Activated naive CD8-positive, alpha-beta T cell (primary cell): ENCODE results near the gene KLHL29.

Experiments used
- H3K27ac Mint-ChIP-seq: one replicate; pipeline ENCODE4 v1.8.0; 2021; ENCODE audit warnings: mixed read lengths
- H3K27me3 Mint-ChIP-seq: one replicate; pipeline ENCODE4 v1.8.0; 2021; ENCODE audit warnings: mixed read lengths
- H3K36me3 Mint-ChIP-seq: one replicate; pipeline ENCODE4 v1.8.0; 2021; ENCODE audit warnings: mixed read lengths
- H3K4me1 Mint-ChIP-seq: one replicate; pipeline ENCODE4 v1.8.0; 2021; ENCODE audit warnings: low read depth, mixed read lengths
- H3K4me3 Mint-ChIP-seq: one replicate; pipeline ENCODE4 v1.8.0; 2021; ENCODE audit warnings: mild to moderate bottlenecking, mixed read lengths
- H3K9me3 Mint-ChIP-seq: one replicate; pipeline ENCODE4 v1.8.0; 2021; ENCODE audit warnings: low read depth, mixed read lengths

The KLHL29 gene

GRCh38 chr2:23551875-23552274 lies 166.9 kb downstream of the KLHL29 start:
- no peak overlapping the region for H3K27ac Mint-ChIP-seq
- peaks cover 5% of the 10 kb centered on the region for H3K4me1 Mint-ChIP-seq
- no peak overlapping the region for H3K4me3 Mint-ChIP-seq

GRCh38 chr2:23553561-23553960 lies 168.6 kb downstream of the KLHL29 start:
- no peaks in the 10 kb centered on the region for H3K9me3 Mint-ChIP-seq
- H3K4me1 Mint-ChIP-seq = peaks cover 5% of the 10 kb centered on the region
- no peaks in the 10 kb centered on the region for H3K36me3 Mint-ChIP-seq
- no peak overlapping the region for H3K27ac Mint-ChIP-seq
- H3K27me3 Mint-ChIP-seq = no peaks in the 10 kb centered on the region
- H3K4me3 Mint-ChIP-seq = no peak overlapping the region

More at GRCh38 chr2:23551875-23552274, 166.9 kb downstream of the KLHL29 start:
- Mint-ChIP-seq H3K9me3 (no peaks in the 10 kb centered on the region), H3K27me3 (no peaks in the 10 kb centered on the region), H3K36me3 (no peaks in the 10 kb centered on the region)

DNA sequence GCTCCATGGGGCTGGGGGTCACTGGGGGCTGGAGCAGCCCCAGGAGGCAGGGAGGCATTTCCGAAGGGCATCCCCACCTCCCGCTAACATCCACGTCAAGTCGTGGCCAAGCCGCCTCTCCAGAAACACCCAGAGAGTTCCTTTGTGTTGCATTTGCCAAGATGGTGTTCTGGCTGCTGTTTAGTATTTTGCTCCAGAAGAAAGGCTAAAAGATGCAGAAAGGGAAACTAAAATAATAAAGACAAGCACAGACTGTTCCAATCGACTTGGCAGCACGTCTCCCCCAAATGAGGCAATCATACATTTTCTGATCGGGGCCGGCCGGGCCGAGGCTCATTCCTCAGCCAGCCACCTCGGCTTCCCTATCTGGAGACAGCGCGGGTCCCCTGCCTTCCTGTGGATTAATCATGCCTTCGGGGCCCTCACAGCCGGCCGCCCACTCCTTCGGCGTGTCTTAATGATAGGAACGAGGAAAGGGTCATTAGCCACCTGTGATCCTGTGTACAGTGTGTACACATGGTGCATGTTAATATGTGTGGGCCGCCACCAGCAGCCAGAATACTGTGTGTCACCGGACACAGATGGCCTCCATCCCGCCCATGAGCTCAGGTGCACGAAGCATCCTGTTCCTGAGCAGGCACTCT lies 169.2 kb downstream of the KLHL29 start:
- H3K36me3 Mint-ChIP-seq = no peaks in the 10 kb centered on the region
- H3K4me1 Mint-ChIP-seq = peaks cover 5% of the 10 kb centered on the region
- no peaks in the 10 kb centered on the region for H3K27me3 Mint-ChIP-seq
- no peak overlapping the region for H3K4me3 Mint-ChIP-seq
- H3K9me3 Mint-ChIP-seq = no peaks in the 10 kb centered on the region
- no peak overlapping the region for H3K27ac Mint-ChIP-seq

GRCh38 chr2:23555944-23556343 lies 171.0 kb downstream of the KLHL29 start:
- Mint-ChIP-seq H3K27ac (no peak overlapping the region), H3K9me3 (no peaks in the 10 kb centered on the region), H3K36me3 (no peaks in the 10 kb centered on the region), H3K4me3 (no peak overlapping the region), H3K27me3 (no peaks in the 10 kb centered on the region), H3K4me1 (peaks cover 3% of the 10 kb centered on the region)

DNA sequence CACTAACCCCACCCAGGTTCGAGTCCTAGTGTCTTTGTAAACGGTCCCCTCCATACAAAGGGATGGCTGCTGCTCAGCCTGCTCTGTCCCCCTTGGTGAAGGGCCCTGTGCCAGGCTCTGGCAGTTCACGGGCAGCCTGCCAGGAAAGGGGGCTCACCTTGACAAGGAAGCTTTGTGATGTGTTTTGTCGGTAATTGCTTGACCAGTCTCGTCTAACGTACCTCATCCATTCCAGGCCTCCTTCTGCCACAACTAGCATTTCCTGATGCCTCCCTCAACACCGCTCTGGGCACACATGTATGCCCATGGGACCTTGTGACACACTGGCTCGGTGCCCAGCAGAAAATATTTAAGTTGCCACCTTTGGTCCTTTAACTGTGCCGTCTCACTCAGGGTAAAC lies 171.9 kb downstream of the KLHL29 start:
- H3K27me3 Mint-ChIP-seq = no peaks in the 10 kb centered on the region
- H3K4me1 Mint-ChIP-seq = peaks cover 3% of the 10 kb centered on the region
- H3K4me3 Mint-ChIP-seq = no peak overlapping the region
- no peak overlapping the region for H3K27ac Mint-ChIP-seq
- no peaks in the 10 kb centered on the region for H3K36me3 Mint-ChIP-seq
- no peaks in the 10 kb centered on the region for H3K9me3 Mint-ChIP-seq

DNA sequence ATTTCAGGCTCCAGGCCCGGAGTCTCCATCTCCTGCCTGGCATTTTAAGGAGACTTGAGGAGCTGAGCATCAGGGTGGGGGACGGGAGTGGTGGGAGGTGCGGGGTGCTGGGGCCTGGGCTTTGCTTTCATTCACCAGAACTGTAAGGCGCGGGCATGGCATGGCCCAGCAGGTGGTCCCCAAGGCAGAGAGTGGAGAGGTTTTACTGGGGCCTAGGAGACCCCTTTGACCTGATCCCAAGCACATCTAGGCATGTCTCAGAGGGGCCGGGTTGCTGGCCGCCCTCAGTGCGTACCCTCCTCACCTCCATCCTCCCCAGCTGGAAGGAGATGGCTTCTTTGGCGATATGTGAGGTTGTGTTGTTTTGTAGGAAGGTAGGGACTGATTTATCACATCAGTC lies 172.5 kb downstream of the KLHL29 start:
- Mint-ChIP-seq H3K27me3 (no peaks in the 10 kb centered on the region), H3K4me1 (no peaks in the 10 kb centered on the region), H3K36me3 (no peaks in the 10 kb centered on the region), H3K4me3 (no peak overlapping the region), H3K9me3 (no peaks in the 10 kb centered on the region), H3K27ac (no peak overlapping the region)

- Mint-ChIP-seq H3K27me3 (no peaks in the 10 kb centered on the region), H3K36me3 (no peaks in the 10 kb centered on the region), H3K9me3 (no peaks in the 10 kb centered on the region), H3K4me1 (no peaks in the 10 kb centered on the region), H3K4me3 (no peak overlapping the region), H3K27ac (no peak overlapping the region)
These were observed 174.7 kb downstream of the KLHL29 start for GRCh38 chr2:23559561-23560239.

- H3K4me3 Mint-ChIP-seq = no peak overlapping the region
- H3K4me1 Mint-ChIP-seq = no peaks in the 10 kb centered on the region
- no peaks in the 10 kb centered on the region for H3K36me3 Mint-ChIP-seq
- H3K27ac Mint-ChIP-seq = no peak overlapping the region
- no peaks in the 10 kb centered on the region for H3K27me3 Mint-ChIP-seq
- H3K9me3 Mint-ChIP-seq = no peaks in the 10 kb centered on the region
These were observed 176.1 kb downstream of the KLHL29 start for GRCh38 chr2:23561088-23561487.

- no peaks in the 10 kb centered on the region for H3K36me3 Mint-ChIP-seq
- H3K4me1 Mint-ChIP-seq = no peaks in the 10 kb centered on the region
- H3K4me3 Mint-ChIP-seq = no peak overlapping the region
- H3K27ac Mint-ChIP-seq = no peak overlapping the region
- no peaks in the 10 kb centered on the region for H3K9me3 Mint-ChIP-seq
- no peaks in the 10 kb centered on the region for H3K27me3 Mint-ChIP-seq
These were observed 176.6 kb downstream of the KLHL29 start for GRCh38 chr2:23561544-23561943.

DNA sequence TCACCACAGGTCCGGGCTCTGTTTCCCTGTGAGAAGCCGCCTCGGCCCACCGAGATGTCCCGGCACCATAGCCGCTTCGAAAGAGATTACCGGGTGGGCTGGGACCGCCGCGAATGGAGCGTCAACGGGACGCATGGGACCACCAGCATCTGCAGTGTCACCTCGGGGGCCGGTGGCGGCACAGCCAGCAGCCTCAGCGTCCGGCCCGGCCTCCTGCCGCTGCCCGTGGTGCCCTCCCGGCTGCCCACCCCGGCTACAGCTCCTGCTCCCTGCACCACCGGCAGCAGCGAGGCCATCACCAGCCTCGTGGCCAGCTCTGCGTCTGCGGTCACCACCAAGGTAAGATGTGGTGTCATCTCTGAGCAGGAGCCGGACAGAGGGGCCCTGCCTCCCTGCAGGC lies 177.2 kb downstream of the KLHL29 start:
- Mint-ChIP-seq H3K27ac (no peak overlapping the region), H3K4me3 (no peak overlapping the region), H3K9me3 (no peaks in the 10 kb centered on the region), H3K27me3 (no peaks in the 10 kb centered on the region), H3K36me3 (no peaks in the 10 kb centered on the region), H3K4me1 (no peaks in the 10 kb centered on the region)

GRCh38 chr2:23563151-23563550 lies 178.2 kb downstream of the KLHL29 start:
- H3K9me3 Mint-ChIP-seq = no peaks in the 10 kb centered on the region
- no peaks in the 10 kb centered on the region for H3K27me3 Mint-ChIP-seq
- H3K36me3 Mint-ChIP-seq = no peaks in the 10 kb centered on the region
- no peak overlapping the region for H3K27ac Mint-ChIP-seq
- H3K4me1 Mint-ChIP-seq = no peaks in the 10 kb centered on the region
- no peak overlapping the region for H3K4me3 Mint-ChIP-seq

DNA sequence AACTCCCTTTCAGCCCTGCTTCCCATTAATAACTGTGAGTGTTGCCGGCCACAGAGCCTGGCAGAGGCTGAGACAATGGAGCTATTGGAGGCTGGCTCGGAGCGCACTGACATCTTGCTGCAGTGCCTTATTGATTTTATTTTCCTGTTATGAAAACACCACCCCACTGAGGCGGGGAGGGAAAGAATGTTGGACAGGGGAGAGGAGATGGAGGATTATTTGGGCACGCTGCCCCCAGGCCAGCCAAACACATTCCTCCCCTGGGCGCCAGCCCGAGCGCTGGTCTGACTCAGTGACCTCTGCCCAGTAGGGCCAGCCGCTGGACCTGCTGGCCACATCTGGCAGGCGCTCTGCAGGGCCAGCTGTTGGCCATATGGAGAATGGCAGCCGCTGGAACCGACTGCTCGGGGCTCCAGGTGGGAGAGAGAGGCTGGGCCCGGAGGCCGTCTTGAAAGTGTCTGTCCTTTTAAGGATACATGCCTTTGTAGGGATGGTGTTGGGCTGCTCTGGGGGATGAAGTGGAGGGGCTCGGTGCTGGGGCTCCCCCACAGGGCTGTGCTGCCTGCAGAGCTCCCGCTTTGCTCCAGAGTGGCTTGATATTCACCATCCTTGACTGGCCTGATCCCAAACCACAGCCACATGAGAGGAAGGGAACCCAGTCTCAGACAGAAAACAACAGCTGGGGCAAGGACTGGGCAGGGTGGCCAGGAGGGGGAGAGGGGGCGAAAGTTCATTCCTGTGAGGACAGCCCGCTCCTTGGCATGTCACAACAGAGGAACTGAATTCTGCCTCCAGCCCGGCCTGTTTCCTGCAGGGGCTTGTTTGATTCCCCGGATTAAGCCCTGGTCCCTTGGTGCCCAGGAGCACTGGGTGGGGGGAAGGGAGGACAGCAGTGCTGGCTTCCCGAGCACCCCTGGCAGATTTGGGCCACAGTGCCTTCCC lies 179.0 kb downstream of the KLHL29 start:
- no peak overlapping the region for H3K4me3 Mint-ChIP-seq
- H3K27me3 Mint-ChIP-seq = no peaks in the 10 kb centered on the region
- no peaks in the 10 kb centered on the region for H3K4me1 Mint-ChIP-seq
- H3K9me3 Mint-ChIP-seq = no peaks in the 10 kb centered on the region
- no peaks in the 10 kb centered on the region for H3K36me3 Mint-ChIP-seq
- H3K27ac Mint-ChIP-seq = no peak overlapping the region

DNA sequence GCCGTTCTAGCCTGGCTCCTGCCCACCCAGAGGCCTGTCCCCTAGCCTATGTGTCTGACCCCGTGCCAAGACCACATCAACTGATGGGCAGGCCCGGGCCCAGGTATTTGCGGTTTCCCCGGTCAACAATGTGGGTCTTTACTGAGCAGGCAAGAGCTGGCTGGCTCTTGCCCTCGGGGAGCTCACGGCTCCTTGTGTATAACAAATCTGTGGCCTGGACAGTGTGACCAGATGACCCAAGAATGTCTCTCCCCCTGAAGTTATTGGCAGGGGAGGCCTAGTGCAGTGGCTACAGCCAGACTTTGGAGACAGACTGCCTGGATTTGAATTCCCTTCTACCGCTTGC lies 179.6 kb downstream of the KLHL29 start:
- no peak overlapping the region for H3K4me3 Mint-ChIP-seq
- H3K4me1 Mint-ChIP-seq = no peaks in the 10 kb centered on the region
- H3K27ac Mint-ChIP-seq = no peak overlapping the region
- H3K27me3 Mint-ChIP-seq = no peaks in the 10 kb centered on the region
- H3K36me3 Mint-ChIP-seq = no peaks in the 10 kb centered on the region
- H3K9me3 Mint-ChIP-seq = no peaks in the 10 kb centered on the region

DNA sequence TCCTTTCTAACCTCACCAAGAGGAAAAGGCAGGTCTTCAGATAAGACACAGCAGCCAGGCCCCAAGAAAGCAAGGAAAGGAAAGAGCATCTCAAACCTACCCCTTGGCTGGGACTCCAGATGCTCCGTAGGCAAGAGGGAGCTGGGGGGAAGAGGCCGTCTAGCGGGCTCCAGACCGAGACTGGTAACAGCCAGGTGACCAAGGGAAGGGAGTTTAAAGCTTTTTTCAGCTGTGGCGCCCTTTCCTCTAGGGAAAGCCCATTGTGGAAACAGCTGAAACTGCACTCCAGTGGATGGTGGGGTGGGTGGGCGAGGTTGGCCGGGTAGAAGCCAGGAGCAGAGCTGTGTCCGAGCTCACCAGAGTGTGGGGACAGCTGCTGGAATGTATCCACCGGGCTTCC lies 180.4 kb downstream of the KLHL29 start:
- H3K27me3 Mint-ChIP-seq = no peaks in the 10 kb centered on the region
- H3K27ac Mint-ChIP-seq = no peak overlapping the region
- H3K36me3 Mint-ChIP-seq = no peaks in the 10 kb centered on the region
- H3K4me3 Mint-ChIP-seq = no peak overlapping the region
- H3K4me1 Mint-ChIP-seq = no peaks in the 10 kb centered on the region
- no peaks in the 10 kb centered on the region for H3K9me3 Mint-ChIP-seq

GRCh38 chr2:23565814-23566213 lies 180.8 kb downstream of the KLHL29 start:
- no peaks in the 10 kb centered on the region for H3K36me3 Mint-ChIP-seq
- no peak overlapping the region for H3K4me3 Mint-ChIP-seq
- H3K9me3 Mint-ChIP-seq = no peaks in the 10 kb centered on the region
- no peaks in the 10 kb centered on the region for H3K27me3 Mint-ChIP-seq
- H3K4me1 Mint-ChIP-seq = no peaks in the 10 kb centered on the region
- H3K27ac Mint-ChIP-seq = no peak overlapping the region
